Measurements from ENCODE around the gene KTN1. TPM values are rescaled to one million over a fixed set of nuclear protein-coding genes. Genes with fewer than 3 reads are reported as not detected.

Gene KTN1
- total RNA-seq, 2 experiments from 2014 or later, result 59.9 to 68.4 TPM

- ChIA-PET CTCF (no interaction called here), POLR2A (no interaction called here)
- TF ChIP-seq CTCF (IDR thresholded peaks at IDR 0.05), result no peak
- Mint-ChIP-seq H3K4me3 (no peak overlapping the region), H3K4me1 (ENCODE audit: low read depth) (no peaks in the 10 kb centered on the region), H3K9me3 (peaks cover 3% of the 10 kb centered on the region), H3K36me3 (ENCODE audit: low read depth) (no peaks in the 10 kb centered on the region), H3K27me3 (no peaks in the 10 kb centered on the region), H3K27ac (no peak overlapping the region)
- DNase-seq, result no peak
- H3K4me1 ChIP-seq (ENCODE audit: insufficient read depth, low read length), result no peaks in the 10 kb centered on the region
- no peak overlapping the region for H3K4me3 ChIP-seq (ENCODE audit: low read length)
- no peak overlapping the region for H3K27ac ChIP-seq (ENCODE audit: low read depth in 1 of 2, low read length in 2 of 2)
- no peak for ATAC-seq (ENCODE audit: poor library complexity)
- no peaks in the 10 kb centered on the region for H3K36me3 ChIP-seq (ENCODE audit: insufficient read depth, low read length)
- intact Hi-C loops (cut with DNase I, micrococcal nuclease), result no loop called here
- no peaks in the 10 kb centered on the region for H3K27me3 ChIP-seq (ENCODE audit: control insufficient read depth in 1 of 2, insufficient read depth in 2 of 2, low read length in 2 of 2)
- no peaks in the 10 kb centered on the region for H3K9me3 ChIP-seq (ENCODE audit: control insufficient read depth in 1 of 2, insufficient read depth in 1 of 2, low read length in 2 of 2)
Observed at GRCh38 chr14:55533960-55534359, 46.0 kb upstream of the KTN1 start.

- intact Hi-C loops (cut with DNase I, micrococcal nuclease), result no loop called here
- no peak for ATAC-seq (ENCODE audit: poor library complexity)
- Mint-ChIP-seq H3K9me3 (peaks cover 3% of the 10 kb centered on the region), H3K36me3 (ENCODE audit: low read depth) (no peaks in the 10 kb centered on the region), H3K4me3 (no peak overlapping the region), H3K4me1 (ENCODE audit: low read depth) (no peaks in the 10 kb centered on the region), H3K27ac (no peak overlapping the region), H3K27me3 (no peaks in the 10 kb centered on the region)
- TF ChIP-seq CTCF (IDR thresholded peaks at IDR 0.05), result no peak
- no peaks in the 10 kb centered on the region for H3K4me1 ChIP-seq (ENCODE audit: insufficient read depth, low read length)
- no peaks in the 10 kb centered on the region for H3K36me3 ChIP-seq (ENCODE audit: insufficient read depth, low read length)
- ChIA-PET POLR2A (no interaction called here), CTCF (no interaction called here)
- no peaks in the 10 kb centered on the region for H3K27me3 ChIP-seq (ENCODE audit: control insufficient read depth in 1 of 2, insufficient read depth in 2 of 2, low read length in 2 of 2)
- H3K9me3 ChIP-seq (ENCODE audit: control insufficient read depth in 1 of 2, insufficient read depth in 1 of 2, low read length in 2 of 2), result no peaks in the 10 kb centered on the region
- H3K27ac ChIP-seq (ENCODE audit: low read depth in 1 of 2, low read length in 2 of 2), result no peak overlapping the region
- H3K4me3 ChIP-seq (ENCODE audit: low read length), result no peak overlapping the region
- DNase-seq, result no peak
Observed at GRCh38 chr14:55535516-55536203, 44.3 kb upstream of the KTN1 start.

GRCh38 chr14:55536204-55536708 is 43.8 kb upstream of the KTN1 start:
- no peak for ATAC-seq (ENCODE audit: poor library complexity)
- Histone ChIP-seq H3K4me1 (ENCODE audit: insufficient read depth, low read length) (no peaks in the 10 kb centered on the region), H3K9me3 (ENCODE audit: control insufficient read depth in 1 of 2, insufficient read depth in 1 of 2, low read length in 2 of 2) (no peaks in the 10 kb centered on the region), H3K4me3 (ENCODE audit: low read length) (no peak overlapping the region), H3K27me3 (ENCODE audit: control insufficient read depth in 1 of 2, insufficient read depth in 2 of 2, low read length in 2 of 2) (no peaks in the 10 kb centered on the region), H3K36me3 (ENCODE audit: insufficient read depth, low read length) (no peaks in the 10 kb centered on the region), H3K27ac (ENCODE audit: low read depth in 1 of 2, low read length in 2 of 2) (no peak overlapping the region)
- Mint-ChIP-seq H3K4me1 (ENCODE audit: low read depth) (no peaks in the 10 kb centered on the region), H3K36me3 (ENCODE audit: low read depth) (no peaks in the 10 kb centered on the region), H3K27ac (no peak overlapping the region), H3K27me3 (no peaks in the 10 kb centered on the region), H3K4me3 (no peak overlapping the region), H3K9me3 (peaks cover 3% of the 10 kb centered on the region)
- CTCF ChIA-PET, result no interaction called here
- intact Hi-C loops (cut with DNase I, micrococcal nuclease), result no loop called here
- TF ChIP-seq CTCF (IDR thresholded peaks at IDR 0.05), result no peak
- POLR2A ChIA-PET, result no interaction called here
- DNase-seq, result no peak

All from CD4-positive, alpha-beta T cell (primary cell).